Upper lobe of left lung (tissue), 4 donors: ENCODE data around the gene BMP8B.

Experiments
- POLR2A ChIP-seq, 4 donors: fragments of 450-650 bp; IDR thresholded peaks; one replicate each; pipeline ENCODE4 v1.5.1; 2016 to 2017; ENCODE audit warnings: antibody characterized with exemption in 4 of 4, mild to moderate bottlenecking in 2 of 4
- TF ChIP-seq, protein P1 (sequence below), 6 experiments: fragments of 450-650 bp in 4 of 6; fragments of 200-600 bp in 2 of 6; sonication (generic) in 2 of 6; IDR thresholded peaks; one replicate each; pipeline ENCODE4 v1.5.1; 2016 to 2019; ENCODE audit warnings: antibody characterized with exemption in 6 of 6

DNA sequence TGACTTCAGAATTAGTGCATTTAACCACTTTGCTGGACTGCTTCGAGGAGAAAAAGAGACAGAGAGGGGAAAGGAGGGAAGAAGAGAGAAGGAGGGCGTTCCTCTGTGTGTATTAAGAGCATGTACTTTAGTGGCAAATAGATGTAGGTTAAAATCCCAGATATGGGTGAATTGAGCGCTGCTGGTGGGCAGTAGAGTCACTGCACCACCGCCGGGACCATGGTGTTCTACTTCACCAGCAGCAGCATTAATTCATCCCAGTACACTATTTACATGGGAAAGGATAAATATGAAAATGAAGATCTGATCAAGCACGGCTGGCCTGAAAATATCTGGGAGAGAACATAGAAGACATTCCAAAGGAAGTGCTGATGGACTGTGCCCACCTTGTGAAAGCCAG is 70.9 kb downstream of the BMP8B start:
- TF ChIP-seq, protein P1, sequence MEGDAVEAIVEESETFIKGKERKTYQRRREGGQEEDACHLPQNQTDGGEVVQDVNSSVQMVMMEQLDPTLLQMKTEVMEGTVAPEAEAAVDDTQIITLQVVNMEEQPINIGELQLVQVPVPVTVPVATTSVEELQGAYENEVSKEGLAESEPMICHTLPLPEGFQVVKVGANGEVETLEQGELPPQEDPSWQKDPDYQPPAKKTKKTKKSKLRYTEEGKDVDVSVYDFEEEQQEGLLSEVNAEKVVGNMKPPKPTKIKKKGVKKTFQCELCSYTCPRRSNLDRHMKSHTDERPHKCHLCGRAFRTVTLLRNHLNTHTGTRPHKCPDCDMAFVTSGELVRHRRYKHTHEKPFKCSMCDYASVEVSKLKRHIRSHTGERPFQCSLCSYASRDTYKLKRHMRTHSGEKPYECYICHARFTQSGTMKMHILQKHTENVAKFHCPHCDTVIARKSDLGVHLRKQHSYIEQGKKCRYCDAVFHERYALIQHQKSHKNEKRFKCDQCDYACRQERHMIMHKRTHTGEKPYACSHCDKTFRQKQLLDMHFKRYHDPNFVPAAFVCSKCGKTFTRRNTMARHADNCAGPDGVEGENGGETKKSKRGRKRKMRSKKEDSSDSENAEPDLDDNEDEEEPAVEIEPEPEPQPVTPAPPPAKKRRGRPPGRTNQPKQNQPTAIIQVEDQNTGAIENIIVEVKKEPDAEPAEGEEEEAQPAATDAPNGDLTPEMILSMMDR (IDR thresholded peaks at IDR 0.05): no peak
- no peak for TF ChIP-seq POLR2A (IDR thresholded peaks at IDR 0.05)
